GM21619 (cell line): Measurements from ENCODE around the gene EVI5.
"Not testable (repeated sequence)": the region's sequence is repeated elsewhere in the genome, so short reads cannot be mapped to it uniquely, and the experiment has no call there.

ENCODE experiments used
- ATAC-seq: cut with Tn5 transposase; IDR thresholded peaks from one replicate; pipeline ENCODE4 v1.9.1; 2021; ENCODE audit not compliant: unreplicated experiment

The EVI5 gene

GRCh38 chr1:92583821-92584760 lies 200.8 kb downstream of the EVI5 start:
- peak; percentile 83 for ATAC-seq

GRCh38 chr1:92577261-92577895 lies 207.5 kb downstream of the EVI5 start:
- ATAC-seq, result no peak

- ATAC-seq, result no peak
Observed at GRCh38 chr1:92575123-92575522, 209.8 kb downstream of the EVI5 start.

- no peak for ATAC-seq
Observed at GRCh38 chr1:92572520-92572919, 212.4 kb downstream of the EVI5 start.

- no peak for ATAC-seq
Observed at GRCh38 chr1:92571578-92571977, 213.3 kb downstream of the EVI5 start.

- no peak for ATAC-seq
Observed at GRCh38 chr1:92567211-92567868, 217.6 kb downstream of the EVI5 start.

GRCh38 chr1:92563457-92564216 lies 221.3 kb downstream of the EVI5 start:
- peak; percentile 95 for ATAC-seq

GRCh38 chr1:92556350-92556749 lies 228.6 kb downstream of the EVI5 start:
- no peak for ATAC-seq

GRCh38 chr1:92554216-92554615 lies 230.7 kb downstream of the EVI5 start:
- ATAC-seq, result no peak

- no peak for ATAC-seq
Observed at GRCh38 chr1:92551916-92552315, 233.0 kb downstream of the EVI5 start.

GRCh38 chr1:92544756-92545165 lies 240.1 kb downstream of the EVI5 start:
- ATAC-seq, result no peak

- ATAC-seq, result no peak
Observed at GRCh38 chr1:92543131-92544055, 241.5 kb downstream of the EVI5 start.

- ATAC-seq, result peak; percentile 60
Observed at GRCh38 chr1:92538413-92539061, 246.4 kb downstream of the EVI5 start.

- peak; percentile 70 for ATAC-seq
Observed at GRCh38 chr1:92538048-92538412, 246.9 kb downstream of the EVI5 start.

GRCh38 chr1:92536980-92537884 lies 247.7 kb downstream of the EVI5 start:
- peak; percentile 47 for ATAC-seq

GRCh38 chr1:92536211-92536979 lies 248.5 kb downstream of the EVI5 start:
- no peak for ATAC-seq

- not testable (repeated sequence) for ATAC-seq
Observed at GRCh38 chr1:92532371-92532770, 252.5 kb downstream of the EVI5 start.

GRCh38 chr1:92531939-92532338 lies 253.0 kb downstream of the EVI5 start:
- not testable (repeated sequence) for ATAC-seq
